ENCODE data around the gene SLC12A9.
A peak's percentile ranks its signal among the peaks of the same experiment; 100 is the strongest.

SLC12A9 gene

DNA sequence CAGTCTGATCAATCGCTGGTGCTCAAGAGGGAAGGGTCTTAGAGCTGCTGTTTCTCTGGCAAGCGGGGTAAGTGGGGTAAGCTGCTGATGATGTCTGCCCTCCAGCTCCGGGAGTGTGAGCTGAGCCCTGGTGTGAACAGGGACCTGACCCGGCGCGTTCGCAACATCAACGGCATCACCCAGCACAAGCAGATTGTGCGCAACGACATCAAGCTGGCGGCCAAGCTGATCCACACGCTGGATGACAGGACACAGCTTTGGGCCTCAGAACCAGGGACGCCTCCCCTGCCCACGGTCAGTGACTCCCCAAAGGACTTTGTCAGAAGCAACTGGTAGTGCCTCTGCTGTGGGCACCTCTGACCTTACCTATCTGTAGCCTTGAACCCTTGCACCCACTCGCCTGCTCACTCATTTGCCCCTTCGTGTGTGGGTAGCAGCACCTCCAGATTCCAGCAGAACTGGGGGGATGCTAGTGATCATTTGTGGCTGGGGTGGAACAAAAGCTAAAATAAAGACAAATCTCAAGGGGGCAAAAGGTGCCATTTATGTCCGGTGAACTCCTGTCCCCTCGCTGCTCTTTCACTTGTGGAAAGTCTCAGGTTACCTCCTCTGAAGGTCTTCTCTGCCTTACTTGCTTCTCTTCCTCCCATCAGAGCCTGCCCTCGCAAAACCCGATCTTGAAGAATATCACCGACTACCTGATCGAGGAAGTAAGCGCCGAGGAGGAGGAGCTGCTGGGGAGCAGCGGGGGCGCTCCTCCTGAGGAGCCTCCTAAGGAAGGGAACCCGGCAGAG lies 33.8 kb downstream of the SLC12A9 start:
- DNase-seq: no peak

DNA sequence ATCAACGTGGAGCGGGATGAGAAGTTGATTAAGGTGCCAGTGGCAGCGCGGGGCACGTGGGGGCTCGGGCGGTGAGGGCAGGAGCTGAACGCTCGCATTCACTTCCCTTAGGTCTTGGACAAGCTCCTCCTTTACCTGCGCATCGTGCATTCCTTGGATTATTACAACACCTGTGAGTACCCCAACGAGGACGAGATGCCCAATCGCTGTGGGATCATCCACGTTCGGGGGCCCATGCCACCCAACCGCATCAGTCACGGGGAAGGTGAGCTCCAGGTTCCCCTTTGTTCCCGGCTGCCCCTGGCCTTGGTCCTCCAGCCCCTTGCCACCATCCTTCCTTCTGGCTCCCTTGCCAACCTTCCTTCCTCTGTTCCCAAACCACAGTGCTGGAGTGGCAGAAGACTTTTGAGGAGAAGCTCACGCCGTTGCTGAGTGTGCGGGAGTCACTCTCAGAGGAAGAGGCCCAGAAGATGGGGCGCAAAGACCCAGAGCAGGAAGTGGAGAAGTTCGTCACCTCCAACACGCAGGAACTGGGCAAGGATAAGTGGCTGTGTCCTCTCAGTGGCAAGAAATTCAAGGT lies 34.5 kb downstream of the SLC12A9 start:
- DNase-seq: peak; percentile 28

GRCh38 chr7:100887516-100888290 lies 35.2 kb downstream of the SLC12A9 start:
- peak; percentile 74 for DNase-seq

DNA sequence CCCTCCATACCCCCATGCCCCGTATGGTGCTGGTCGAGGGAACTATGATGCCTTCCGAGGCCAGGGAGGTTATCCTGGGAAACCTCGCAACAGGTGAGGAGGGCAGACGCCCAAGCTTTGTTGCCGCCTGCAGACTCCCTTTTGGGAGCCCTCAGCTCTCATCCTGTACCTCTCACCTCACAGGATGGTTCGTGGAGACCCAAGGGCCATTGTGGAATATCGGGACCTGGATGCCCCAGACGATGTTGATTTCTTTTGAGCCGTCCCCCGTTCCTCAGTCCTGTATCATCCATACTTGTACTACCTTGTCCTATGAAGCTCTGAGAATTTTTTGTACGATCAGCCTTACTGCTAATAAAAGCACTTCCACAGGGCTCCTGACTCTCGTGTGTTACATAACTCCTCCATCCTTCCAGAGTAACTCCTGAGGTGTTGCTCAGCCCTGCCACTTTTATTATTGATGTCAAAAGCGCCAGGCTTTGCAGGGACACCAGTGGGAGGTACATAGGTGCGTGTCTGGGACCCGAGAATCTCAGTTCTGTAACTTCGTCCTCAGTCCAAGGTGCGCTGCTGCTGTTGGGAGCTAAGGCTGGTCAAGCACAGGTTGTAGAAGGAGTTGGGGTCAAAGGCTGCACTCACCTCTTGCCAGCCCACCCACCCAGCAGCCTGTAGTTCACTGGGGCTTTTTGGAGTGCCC lies 35.9 kb downstream of the SLC12A9 start:
- DNase-seq: no peak

DNA sequence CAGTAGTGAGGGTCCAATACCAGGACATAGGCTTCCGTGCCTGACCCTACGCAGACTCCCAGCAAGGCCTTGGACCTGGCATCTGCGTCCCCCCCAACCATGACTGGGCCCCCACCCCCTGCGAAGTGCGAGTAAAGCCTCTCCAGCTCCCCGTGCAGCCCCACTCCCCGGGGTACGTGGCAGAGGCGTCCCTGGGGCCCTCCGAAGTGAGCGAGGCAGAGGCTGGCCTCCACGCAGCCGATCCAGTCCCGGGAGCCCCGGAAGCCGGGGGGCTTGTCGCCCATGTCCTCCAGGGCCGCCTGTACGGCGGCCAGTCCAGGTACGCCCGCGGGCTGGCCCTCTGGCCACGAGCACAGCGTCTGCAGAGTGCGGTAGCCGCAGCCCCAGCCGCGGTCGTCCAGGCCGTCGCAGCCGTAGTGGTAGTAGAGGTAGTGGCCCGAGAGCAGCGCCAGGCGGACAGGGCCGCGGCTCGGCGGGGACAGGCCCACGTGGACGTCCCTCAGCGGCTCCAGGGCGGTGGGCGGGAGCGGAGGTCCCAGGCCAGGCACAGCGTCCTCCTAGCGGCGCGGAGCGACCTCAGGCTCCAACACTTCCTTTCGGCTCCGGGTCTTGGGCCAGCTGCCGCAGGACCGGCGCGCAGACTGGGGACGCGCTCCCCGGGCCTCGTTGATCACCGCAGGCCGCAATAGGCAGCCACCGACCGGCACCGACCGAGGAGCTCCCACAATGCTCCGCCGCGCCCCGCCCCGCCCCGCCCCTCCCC lies 36.7 kb downstream of the SLC12A9 start, which contains the start of gene UFSP1:
TSS of gene UFSP1 (minus strand) at position 728 of the 763 bp plus-strand sequence. CDS start at position 284, 444 bp downstream.
- no peak for DNase-seq

GRCh38 chr7:100890653-100891567 lies 38.4 kb downstream of the SLC12A9 start:
- DNase-seq: no peak

- no peak for DNase-seq
These were observed 39.2 kb downstream of the SLC12A9 start for GRCh38 chr7:100891568-100892247.

- no peak for DNase-seq
These were observed 40.1 kb downstream of the SLC12A9 start for GRCh38 chr7:100892364-100893317.

DNA sequence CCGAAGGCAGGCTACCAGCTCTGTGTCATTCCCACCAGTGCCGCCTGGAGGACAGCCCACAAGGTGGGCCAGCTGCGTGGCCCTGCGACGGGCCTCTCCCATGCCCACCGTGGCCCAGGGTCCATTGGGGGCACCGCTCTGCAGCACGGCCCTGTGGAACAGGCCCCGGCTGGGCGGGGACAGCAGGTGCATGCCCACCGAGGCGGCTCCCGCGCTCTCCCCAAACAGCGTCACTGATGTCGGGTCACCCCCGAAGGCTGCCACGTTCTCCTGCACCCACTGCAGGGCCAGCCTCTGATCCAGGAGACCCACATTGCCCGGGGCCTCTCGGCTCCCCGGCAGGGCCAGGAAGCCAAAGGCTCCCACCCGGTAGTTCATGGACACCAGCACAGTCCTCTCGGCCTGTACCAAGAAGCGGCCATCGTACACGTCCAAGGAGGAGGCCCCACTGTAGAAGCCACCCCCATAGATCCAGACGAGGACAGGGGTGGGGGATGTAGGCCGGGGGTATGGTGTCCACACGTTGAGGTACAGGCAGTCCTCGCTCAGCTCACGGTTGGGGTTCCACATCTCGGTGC lies 40.9 kb downstream of the SLC12A9 start:
- no peak for DNase-seq

DNA sequence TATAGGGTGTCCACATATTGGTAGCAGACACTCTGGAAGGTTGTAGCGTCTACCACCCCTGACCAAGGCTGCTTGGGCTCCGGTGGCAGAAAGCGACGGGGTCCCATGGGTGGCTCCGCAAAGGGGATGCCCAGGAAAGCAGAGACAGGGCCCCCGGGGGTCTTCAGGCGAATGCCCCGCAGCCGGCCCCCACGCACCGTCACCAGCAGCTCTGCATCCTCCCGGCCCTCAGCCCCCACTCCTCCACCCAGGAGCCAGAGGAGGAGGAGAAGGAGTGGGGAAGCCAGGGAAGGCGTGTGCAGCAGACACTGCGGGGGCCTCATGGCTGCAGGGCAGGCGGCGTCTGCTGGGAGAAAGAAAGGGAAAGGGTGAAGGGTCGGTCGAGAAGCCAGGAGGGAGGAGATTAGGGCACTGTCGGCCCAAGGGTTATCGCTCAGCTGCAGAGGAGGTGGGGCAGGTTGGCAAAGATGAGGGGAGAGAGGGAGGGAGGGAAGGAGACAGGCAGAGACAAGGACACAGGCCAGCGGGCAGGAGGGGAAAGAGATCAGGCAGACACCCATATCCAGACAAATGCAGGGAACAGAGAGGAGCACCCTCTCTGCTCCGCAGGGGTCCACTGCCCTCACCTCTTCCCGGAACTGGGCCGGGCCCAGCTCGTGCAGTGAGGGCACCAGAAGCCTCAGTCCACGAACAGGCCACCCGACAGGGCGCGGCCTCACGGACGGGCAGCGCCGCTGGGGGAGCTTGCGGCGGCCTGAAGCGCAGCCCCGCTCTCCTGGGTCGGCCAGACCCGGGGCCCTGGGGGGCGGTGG lies 41.6 kb downstream of the SLC12A9 start:
- no peak for DNase-seq

DNA sequence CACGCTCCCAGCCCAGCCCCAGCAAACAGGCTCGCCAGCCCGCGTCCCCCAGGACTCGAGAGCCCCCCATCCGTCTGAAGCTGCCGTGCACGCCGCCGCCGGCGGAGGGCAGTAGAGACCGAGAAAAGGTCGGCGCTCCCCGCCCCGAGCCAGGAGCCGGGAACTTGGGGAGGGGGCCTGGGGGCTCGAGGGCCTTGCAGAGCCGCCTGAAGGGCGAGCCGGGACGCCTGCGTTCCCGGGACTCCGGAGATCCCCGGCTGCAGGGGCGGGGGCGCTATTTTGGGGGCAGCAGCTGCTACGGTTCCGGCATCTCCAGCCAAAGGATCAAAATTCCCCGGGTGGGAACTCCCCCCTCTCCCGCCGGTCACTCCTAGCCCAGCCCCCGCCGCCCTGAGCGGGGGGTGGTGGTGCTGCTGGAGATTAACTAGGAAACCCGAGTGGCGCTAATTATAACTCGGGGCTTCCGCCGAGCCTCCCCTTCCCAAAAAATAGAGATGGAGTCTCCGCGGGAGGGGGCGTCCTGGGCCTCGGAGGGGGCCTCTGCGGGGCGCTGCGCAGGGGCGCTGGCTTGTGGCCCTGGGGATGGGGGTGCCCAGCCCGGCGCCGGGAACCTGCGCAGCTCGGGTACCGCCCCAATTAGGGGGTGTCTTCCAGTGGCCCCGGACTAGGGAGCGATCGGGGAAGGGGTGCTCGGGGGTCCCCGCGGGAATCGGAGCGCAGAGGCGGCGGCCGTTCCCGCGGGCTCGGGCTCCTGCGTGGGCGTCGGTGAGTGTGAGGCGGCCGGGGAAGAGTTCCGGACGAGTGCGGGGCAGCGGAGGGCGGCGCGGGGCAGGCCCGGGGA lies 42.6 kb downstream of the SLC12A9 start:
- DNase-seq: peak; percentile 65

DNA sequence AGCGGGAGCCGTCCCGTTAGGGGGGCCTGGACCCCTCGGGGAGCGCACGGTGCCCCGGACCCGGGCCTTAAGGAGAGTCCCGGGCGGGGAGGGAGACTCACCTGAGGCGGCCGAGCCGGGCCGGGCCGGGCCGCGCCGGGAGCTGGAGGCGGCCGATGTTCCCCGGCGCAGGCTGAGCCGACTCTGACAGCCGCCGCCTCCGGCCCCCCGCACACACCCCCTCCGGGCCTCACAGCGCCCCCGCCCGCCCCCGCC lies 43.1 kb downstream of the SLC12A9 start, which contains the start of gene ACHE:
TSS of gene ACHE (minus strand) at position 188 of the 255 bp plus-strand sequence. CDS start 1,656 bp downstream, outside the sequence.
- DNase-seq: no peak

- peak; percentile 44 for DNase-seq
These were observed 43.6 kb downstream of the SLC12A9 start for GRCh38 chr7:100895956-100896731.

DNA sequence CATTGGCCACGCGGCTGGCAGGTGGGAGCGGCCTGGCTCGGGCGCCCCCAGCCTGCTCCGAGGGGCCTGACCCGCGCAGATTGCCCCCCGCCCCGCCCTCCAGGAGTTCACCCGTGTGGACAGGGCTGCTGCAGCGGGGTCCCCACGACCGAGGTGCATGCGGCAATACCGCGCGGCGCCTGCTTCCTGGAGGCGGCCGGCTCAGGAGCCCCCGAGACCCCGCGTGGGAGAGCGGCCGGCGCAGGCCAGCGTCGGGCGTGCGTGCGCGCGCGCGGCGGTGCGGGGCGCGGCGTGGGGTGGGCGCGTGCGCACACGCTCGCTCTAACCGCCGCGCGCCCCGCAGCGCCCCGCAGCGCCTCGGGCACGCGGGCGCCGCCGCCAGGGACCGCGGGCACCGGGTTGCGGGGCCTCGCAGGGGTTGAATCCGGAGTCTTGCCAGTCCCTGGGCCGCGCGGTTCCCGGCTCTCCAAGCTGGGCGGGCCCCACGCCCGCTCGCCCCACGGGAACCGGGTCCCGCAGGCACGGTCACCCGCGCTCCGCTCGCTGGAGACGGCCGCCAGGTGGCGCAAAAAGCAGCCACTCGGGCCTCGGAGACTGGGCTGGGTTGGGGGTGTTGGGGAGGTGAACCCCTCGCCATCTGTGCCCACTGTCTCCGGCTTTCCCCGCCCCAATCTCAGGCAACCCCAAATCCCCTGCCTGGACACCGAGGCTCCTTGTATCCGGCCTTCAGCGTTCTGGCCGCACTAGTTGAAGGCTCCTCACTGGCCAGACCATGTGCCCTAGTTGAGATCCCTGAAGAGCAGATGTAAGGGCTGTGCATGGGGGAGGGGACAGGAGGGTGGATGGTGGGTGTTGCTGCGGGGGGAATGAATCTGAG lies 44.5 kb downstream of the SLC12A9 start:
- peak; percentile 77 for DNase-seq

GRCh38 chr7:100897772-100898454 lies 45.4 kb downstream of the SLC12A9 start:
- no peak for DNase-seq

Measured in CD4-positive, alpha-beta T cell treated with Interleukin-6 for 4 hours (primary cell).